ENCODE results near the gene GABRG3.

GABRG3 gene

DNA sequence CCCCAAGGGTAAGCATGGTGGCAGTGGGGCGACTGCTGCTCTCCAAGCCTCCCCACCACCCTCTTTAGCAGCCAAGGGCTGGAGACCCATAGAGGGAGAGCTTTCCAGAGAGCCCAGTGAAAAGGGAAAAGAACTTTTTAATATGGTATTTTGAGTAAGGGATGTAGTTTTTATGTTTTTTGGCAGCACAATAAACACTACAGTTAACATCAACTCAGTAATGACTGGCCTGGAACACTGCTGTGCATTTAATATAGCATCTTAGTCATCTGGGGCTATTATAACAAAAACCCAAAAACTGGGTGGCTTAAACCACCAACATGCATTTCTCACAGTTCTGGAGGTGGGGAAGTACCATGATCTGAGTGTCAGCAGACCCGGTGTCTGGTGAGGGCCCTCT lies 495.8 kb downstream of the GABRG3 start:
- DNase-seq (ENCODE audit: low read depth) = no peak

- no peak for DNase-seq (ENCODE audit: low read depth)
Observed at GRCh38 chr15:27468151-27468591, 497.2 kb downstream of the GABRG3 start.

DNA sequence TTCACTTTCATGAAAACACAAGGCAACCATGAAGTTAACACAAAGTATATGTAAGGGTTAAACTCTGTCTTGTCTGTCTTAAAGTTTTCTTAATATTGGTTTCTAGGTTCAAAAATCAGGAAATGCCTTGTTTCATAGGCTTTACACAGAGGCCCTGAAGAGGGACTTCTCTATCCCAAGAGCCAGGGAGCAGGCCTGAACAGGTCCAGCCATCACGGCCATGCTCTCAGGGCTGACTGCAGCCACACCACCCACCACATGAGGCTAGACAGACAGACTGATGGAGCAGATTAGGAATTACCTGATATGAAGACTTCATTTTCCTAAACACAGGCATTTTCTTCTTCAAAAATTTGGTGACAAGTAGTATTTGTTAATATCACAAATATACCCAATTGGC lies 502.9 kb downstream of the GABRG3 start:
- no peak for DNase-seq (ENCODE audit: low read depth)

DNA sequence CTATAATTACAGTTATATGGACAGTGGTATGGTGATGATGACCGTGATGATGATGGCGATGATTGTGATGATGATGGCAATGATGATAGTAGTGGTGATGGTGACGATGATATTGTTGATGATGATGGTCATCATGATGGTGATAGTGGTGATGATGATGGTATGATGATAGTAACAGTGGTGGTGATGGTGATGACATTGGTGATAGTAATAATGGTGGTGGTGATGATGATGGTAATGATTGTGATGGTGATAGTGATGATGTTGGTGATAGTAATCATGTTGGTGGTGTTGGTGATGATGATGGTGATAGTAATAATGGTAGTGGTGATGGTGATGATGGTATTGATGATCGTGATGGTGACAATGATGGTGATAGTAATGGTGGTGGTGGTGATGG lies 504.4 kb downstream of the GABRG3 start:
- DNase-seq (ENCODE audit: low read depth) = no peak

GRCh38 chr15:27479296-27480140 lies 508.5 kb downstream of the GABRG3 start:
- DNase-seq (ENCODE audit: low read depth) = no peak

DNA sequence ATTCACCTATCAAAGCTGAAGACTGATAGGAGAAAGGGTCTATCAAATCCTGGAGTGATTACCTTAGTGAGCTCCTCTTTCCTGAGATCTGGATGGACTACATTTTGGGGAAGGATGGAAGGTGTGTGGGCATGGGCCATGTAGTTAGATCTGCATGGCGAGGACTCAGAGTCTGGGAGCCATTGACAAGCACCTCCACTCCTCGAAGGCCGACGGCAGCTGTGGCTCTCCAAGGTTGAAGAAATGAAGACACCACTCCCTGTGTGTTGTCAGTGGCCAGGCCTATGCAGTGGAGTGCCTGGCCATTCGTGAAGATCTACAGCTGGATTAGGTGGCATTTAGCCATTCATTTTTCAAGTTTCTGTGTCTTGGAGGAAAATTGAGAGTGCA lies 509.2 kb downstream of the GABRG3 start:
- no peak for DNase-seq (ENCODE audit: low read depth)

DNA sequence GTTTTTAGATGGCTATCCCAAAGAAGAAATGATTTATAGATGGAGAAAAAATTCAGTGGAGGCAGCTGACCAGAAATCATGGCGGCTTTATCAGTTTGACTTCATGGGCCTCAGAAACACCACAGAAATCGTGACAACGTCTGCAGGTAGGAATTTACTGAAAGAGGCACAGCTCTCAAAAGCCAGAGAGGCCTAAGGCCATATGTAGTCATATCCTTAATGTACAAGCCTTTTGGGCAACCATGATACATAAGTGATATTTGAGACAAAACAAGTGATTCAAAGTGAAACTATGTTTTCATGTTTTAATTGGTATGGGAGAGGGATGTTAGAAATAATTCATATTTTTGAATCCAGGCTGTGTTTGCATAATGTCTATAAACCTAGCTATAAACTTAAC lies 509.7 kb downstream of the GABRG3 start:
- DNase-seq (ENCODE audit: low read depth) = no peak

DNA sequence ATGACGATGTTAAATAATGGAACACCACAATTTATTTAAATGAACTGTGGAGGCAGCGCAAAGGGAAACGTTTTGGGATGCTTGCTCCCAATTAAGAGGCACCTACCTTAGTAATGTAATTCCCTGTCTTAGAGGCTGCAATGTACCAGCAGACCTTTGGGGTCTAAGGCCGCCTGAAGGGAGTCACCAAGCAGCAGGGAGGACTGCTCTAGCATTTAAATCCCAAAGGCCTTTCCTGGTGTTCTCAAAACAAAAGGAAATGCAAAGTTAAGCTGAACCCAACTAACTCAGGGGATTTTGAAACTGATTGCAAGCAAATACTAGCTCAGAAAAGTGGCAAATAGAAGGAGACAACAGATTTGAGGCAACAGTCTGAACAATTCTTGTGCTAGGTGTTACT lies 510.8 kb downstream of the GABRG3 start:
- no peak for DNase-seq (ENCODE audit: low read depth)

DNA sequence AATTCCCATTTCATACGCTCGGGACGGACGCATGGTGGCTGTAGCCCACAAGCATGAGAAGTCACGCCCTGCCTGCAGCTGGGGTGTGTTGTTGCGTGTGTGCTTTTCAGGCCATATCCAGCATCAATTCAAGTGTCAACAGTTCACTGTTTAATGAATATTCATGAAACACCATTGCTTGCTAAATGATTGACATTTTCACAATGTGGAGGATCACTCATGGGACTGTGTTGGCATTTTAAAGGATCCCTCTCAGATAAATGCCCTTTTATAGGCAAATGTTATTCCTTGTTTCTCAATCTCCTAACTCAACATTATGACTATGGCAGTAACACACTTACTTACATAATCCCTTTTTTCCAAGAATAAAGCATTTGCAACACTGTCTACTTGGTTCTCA lies 511.3 kb downstream of the GABRG3 start:
- no peak for DNase-seq (ENCODE audit: low read depth)

GRCh38 chr15:27483124-27483523 lies 512.1 kb downstream of the GABRG3 start:
- DNase-seq (ENCODE audit: low read depth) = no peak

GRCh38 chr15:27485265-27485664 lies 514.3 kb downstream of the GABRG3 start:
- no peak for DNase-seq (ENCODE audit: low read depth)

GRCh38 chr15:27486051-27486450 lies 515.1 kb downstream of the GABRG3 start:
- no peak for DNase-seq (ENCODE audit: low read depth)

GRCh38 chr15:27486683-27487647 lies 516.0 kb downstream of the GABRG3 start:
- DNase-seq (ENCODE audit: low read depth) = no peak

DNA sequence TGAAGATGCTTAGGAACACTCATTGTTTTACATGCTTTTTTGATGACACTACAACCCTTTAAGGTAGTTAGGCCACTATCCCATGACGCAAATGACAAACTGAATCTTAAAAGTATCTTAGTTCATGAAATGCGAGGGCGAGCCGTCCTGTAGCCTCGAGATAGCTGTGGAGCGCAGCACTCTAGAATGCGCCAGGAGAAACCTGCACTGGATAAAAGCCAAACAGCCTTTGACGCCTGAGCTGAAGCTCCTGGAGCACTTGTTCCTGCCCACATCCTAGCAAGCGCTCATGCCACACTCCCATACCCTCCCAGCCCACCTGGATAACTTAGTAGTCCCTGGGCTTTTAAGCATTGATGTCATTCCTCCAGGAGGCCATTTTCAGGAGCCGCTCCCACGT lies 516.9 kb downstream of the GABRG3 start:
- DNase-seq (ENCODE audit: low read depth) = no peak

- no peak for DNase-seq (ENCODE audit: low read depth)
Observed at GRCh38 chr15:27490867-27491595, 520.0 kb downstream of the GABRG3 start.

DNA sequence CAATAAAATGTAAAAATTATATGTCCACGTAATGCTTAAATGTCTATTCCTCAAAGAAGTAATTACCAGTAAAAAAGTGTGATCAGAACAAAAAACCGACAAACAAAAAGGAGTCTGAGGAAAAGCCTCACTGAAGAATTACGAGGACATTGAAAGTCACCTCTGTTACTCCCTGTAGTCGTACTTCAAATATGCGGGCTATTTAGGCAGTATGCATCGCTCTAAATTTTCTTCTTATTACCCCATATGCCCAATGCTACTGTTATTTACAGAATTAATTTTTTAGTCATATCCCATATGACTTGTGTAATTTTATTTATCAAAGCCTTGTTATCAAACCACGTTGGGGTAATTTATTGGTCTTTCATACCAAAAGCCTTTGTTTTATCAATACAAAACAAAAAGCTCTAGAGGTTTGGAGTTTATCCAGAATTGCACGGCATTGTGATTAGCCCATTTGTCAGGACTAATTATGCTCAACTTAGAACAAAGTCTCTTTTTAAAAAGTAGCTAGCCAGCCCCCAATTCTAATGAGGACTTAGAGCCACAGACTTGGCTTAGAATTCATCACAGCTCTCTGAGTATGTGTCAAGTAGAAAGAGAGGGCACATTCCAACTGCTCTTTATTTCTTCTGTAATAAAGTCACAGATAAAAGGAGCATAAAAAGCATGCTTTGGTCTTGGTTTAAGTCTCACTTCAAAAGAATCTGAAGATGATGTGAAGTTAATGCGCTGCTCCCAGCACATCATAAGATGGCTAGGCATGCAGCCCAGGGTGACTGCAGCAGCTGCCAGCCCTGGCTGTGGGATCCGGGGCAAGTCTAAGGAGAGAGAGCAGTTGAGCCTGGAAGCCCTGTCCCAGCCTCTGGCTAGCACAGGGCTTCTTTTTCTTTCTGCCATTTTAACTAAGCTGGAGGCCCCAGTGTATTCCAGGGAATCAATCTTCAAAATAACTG lies 521.0 kb downstream of the GABRG3 start:
- no peak for DNase-seq (ENCODE audit: low read depth)

DNA sequence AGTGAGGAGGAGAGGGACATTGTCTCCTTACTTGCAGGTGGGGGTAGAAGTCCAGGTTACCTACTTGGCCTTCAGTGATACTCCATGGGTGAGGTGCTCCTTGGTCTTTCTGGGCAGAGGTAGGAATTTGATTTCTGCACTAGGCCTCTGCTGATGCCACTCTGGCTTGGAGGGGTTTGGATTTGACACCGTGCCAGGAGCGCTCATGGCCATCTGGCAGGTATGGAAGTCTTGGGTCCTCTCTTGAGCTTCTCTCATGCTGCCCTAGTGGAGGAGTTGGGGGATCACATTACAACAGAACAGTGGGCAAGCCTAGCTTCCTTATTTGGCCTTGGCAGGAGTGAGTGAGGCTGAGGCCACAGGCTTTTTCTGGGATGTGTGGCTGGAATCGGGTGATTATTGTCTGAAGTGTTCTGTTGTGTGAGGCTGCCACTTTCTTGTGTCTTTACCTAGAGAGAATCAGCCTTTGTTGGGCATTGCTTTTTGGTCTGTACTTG lies 525.0 kb downstream of the GABRG3 start:
- no peak for DNase-seq (ENCODE audit: low read depth)

- no peak for DNase-seq (ENCODE audit: low read depth)
Observed at GRCh38 chr15:27498700-27499099, 527.7 kb downstream of the GABRG3 start.

GRCh38 chr15:27499191-27499590 lies 528.2 kb downstream of the GABRG3 start:
- no peak for DNase-seq (ENCODE audit: low read depth)

DNA sequence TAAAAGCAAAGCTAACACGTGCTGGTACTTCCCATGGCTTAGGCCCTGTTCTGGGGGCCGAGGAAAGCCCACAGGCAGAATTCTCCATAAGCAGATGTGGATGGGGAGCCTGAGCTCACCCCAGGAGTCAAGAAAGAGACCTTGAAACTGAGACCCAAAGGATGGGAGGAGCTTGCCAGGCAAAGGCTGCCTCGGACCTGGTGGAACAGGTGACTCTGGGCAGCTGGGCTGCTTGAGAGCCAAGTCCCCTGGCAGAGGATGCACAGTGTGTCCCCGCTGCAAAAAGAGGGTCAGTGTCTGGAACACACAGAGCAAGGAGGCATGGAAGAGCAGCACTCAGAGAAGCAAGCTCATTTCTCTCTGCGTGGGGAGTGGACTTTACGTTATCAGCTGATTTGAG lies 528.7 kb downstream of the GABRG3 start:
- no peak for DNase-seq (ENCODE audit: low read depth)

- DNase-seq (ENCODE audit: low read depth) = no peak
Observed at GRCh38 chr15:27500206-27500605, 529.2 kb downstream of the GABRG3 start.
